HepG2 (cell line): Measurements from ENCODE around the gene B4GALT5. TPM values are rescaled to one million over a fixed set of nuclear protein-coding genes. Genes with fewer than 3 reads are reported as not detected.

Experiments
- EHMT2 ChIP-seq: fragments of 200-600 bp; sonication (generic); IDR thresholded peaks from 2 replicates; pipeline ENCODE4 v1.7.0; 2017; ENCODE audit warnings: antibody characterized with exemption, low read depth, low read length, borderline replicate concordance
- HDAC6 ChIP-seq: fragments of 200-600 bp; sonication (generic); IDR thresholded peaks from 2 replicates; pipeline ENCODE4 v1.7.0; 2017; ENCODE audit warnings: mild to moderate bottlenecking, antibody characterized with exemption, low read length, low read depth
- MAZ ChIP-seq, 2 experiments: sonication (generic) in 1 of 2; formaldehyde crosslinking in 1 of 2; IDR thresholded peaks; 2 replicates each; pipeline versions ENCODE4 v1.5.0 to v1.6.1; 2012 to 2020; ENCODE audit warnings: low read depth in 2 of 2, mild to moderate bottlenecking in 2 of 2, borderline replicate concordance in 1 of 2, improper control_type of control experiment in 1 of 2, low read length in 1 of 2, missing genetic modification reagents in 1 of 2, moderate library complexity in 1 of 2
- MYC ChIP-seq: sonication (generic); formaldehyde crosslinking; IDR thresholded peaks from 2 replicates; pipeline ENCODE4 v1.9.0; 2021; ENCODE audit warnings: missing genetic modification reagents, borderline replicate concordance
- ZFYVE20 ChIP-seq: sonication (generic); formaldehyde crosslinking; IDR thresholded peaks from 2 replicates; pipeline ENCODE4 v1.8.0; 2023; ENCODE audit warnings: low read depth, mild to moderate bottlenecking, moderate library complexity, missing genetic modification reagents, borderline replicate concordance
- ZNF367 ChIP-seq: sonication (generic); formaldehyde crosslinking; IDR thresholded peaks from 2 replicates; pipeline ENCODE4 v1.4.0; 2020; ENCODE audit warnings: missing genetic modification reagents, borderline replicate concordance
- polyA plus RNA-seq, 8 experiments: library from polyadenylated mRNA; depleted of rRNA in 3 of 8; stranded (reverse) in 7 of 8; unstranded in 1 of 8; fragments of >200 nt; fragmentation: Illumina TruSeq in 4 of 8; extraction: Trizol in 4 of 8; gene quantifications; 2 replicates each; pipeline versions ENCODE4 v1.2.1 to v1.2.3, GENCODE V29; 2011 to 2016; ENCODE audit warnings: low read depth in 4 of 8, missing spikeins in 1 of 8, mixed read lengths in 1 of 8; ENCODE audit not compliant: insufficient read depth in 1 of 8
- total RNA-seq, 5 experiments: library from RNA; depleted of rRNA; stranded (reverse); fragments of >200 nt; fragmentation: Illumina TruSeq; extraction: Trizol; gene quantifications; 2 replicates each; pipeline ENCODE4 v1.2.3, GENCODE V29; 2016; ENCODE audit warnings: low read depth in 1 of 5
- TF ChIP-seq, protein P1 (sequence below): sonication (generic); formaldehyde crosslinking; IDR thresholded peaks from one replicate; pipeline ENCODE4 v1.5.1; 2020; ENCODE audit warnings: mild to moderate bottlenecking, missing genetic modification reagents; ENCODE audit errors: not compliant biosample characterization
- TF ChIP-seq, protein P2 (sequence below): sonication (generic); formaldehyde crosslinking; IDR thresholded peaks from 2 replicates; pipeline ENCODE4 v1.5.1; 2020; ENCODE audit warnings: mild to moderate bottlenecking, missing genetic modification reagents
- TF ChIP-seq, protein P3 (sequence below): sonication (generic); formaldehyde crosslinking; IDR thresholded peaks from 2 replicates; pipeline ENCODE4 v1.8.0; 2022; ENCODE audit warnings: mild to moderate bottlenecking, missing genetic modification reagents
- TF ChIP-seq, protein P4 (sequence below): sonication (generic); formaldehyde crosslinking; IDR thresholded peaks from 2 replicates; pipeline ENCODE4 v1.8.0; 2022; ENCODE audit warnings: missing genetic modification reagents, mild to moderate bottlenecking, moderate library complexity, borderline replicate concordance

B4GALT5 gene
- total and polyA plus RNA-seq, 2 of the 13 experiments (the other 11 are each of a cell fraction or from before 2014, with no cell fraction given) = 27.3 to 30.9 TPM

DNA sequence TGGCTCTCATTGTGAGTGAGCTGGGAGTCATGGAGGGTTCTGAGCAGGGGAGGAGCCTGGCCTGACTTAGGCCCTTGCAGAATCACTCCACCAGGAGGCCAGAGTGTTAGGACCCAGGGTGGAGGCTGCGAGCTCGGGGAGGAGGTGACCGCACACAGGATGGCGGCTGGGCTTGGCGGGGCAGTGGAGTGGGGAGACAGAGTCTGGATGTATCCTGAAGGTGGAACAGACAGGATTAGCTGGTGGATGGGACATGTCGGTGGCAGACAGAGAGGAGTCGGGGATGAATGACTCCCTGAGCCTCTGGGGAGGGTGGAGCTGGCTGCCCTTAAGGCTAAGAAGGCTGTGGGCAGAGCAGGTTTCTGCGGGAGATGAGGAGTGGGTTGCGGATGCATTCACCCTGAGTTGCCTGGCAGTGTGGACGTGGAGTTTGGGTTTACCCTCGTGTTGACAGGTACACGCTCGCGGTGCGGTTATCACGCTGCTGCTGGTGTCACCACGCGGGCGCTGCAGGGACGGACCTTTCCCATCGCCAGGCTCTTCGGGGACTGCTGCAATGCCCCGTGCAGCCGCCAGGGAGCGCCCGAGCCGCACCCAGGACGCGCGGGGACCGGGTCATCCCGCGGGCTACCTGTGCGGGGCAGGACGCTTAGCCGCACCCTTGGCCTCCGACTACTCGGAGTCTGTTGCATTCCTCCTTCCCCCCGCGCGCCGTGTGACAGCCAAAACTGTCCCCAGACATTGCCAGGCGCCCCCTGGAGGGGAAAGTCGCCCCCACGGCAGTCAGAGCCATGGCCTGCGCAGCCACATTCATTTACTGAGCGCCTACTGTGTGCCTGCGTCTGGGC is 102.8 kb downstream of the B4GALT5 start (continued):
- TF ChIP-seq, protein P1, sequence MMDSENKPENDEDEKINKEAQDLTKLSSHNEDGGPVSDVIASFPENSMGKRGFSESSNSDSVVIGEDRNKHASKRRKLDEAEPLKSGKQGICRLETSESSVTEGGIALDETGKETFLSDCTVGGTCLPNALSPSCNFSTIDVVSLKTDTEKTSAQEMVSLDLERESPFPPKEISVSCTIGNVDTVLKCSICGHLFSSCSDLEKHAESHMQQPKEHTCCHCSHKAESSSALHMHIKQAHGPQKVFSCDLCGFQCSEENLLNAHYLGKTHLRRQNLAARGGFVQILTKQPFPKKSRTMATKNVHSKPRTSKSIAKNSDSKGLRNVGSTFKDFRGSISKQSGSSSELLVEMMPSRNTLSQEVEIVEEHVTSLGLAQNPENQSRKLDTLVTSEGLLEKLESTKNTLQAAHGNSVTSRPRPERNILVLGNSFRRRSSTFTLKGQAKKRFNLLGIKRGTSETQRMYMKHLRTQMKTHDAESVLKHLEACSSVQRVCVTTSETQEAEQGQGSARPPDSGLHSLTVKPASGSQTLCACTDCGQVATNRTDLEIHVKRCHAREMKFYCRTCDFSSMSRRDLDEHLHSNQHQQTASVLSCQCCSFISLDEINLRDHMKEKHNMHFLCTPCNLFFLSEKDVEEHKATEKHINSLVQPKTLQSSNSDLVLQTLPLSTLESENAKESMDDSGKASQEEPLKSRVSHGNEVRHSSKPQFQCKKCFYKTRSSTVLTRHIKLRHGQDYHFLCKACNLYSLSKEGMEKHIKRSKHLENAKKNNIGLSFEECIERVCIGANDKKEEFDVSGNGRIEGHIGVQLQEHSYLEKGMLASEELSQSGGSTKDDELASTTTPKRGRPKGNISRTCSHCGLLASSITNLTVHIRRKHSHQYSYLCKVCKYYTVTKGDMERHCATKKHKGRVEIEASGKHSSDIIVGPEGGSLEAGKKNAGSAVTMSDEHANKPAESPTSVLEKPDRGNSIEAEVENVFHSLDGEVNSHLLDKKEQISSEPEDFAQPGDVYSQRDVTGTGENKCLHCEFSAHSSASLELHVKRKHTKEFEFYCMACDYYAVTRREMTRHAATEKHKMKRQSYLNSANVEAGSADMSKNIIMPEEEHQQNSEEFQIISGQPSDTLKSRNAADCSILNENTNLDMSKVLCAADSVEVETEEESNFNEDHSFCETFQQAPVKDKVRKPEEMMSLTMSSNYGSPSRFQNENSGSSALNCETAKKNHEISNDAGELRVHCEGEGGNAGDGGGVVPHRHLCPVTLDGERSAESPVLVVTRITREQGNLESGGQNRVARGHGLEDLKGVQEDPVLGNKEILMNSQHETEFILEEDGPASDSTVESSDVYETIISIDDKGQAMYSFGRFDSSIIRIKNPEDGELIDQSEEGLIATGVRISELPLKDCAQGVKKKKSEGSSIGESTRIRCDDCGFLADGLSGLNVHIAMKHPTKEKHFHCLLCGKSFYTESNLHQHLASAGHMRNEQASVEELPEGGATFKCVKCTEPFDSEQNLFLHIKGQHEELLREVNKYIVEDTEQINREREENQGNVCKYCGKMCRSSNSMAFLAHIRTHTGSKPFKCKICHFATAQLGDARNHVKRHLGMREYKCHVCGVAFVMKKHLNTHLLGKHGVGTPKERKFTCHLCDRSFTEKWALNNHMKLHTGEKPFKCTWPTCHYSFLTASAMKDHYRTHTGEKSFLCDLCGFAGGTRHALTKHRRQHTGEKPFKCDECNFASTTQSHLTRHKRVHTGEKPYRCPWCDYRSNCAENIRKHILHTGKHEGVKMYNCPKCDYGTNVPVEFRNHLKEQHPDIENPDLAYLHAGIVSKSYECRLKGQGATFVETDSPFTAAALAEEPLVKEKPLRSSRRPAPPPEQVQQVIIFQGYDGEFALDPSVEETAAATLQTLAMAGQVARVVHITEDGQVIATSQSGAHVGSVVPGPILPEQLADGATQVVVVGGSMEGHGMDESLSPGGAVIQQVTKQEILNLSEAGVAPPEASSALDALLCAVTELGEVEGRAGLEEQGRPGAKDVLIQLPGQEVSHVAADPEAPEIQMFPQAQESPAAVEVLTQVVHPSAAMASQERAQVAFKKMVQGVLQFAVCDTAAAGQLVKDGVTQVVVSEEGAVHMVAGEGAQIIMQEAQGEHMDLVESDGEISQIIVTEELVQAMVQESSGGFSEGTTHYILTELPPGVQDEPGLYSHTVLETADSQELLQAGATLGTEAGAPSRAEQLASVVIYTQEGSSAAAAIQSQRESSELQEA (CRISPR knock-in tag) = peak; percentile 87
- TF ChIP-seq MAZ (IDR thresholded peaks at IDR 0.05; ENCODE audit: borderline replicate concordance, low read depth, low read length) (peak; percentile 64; the same call in 1 of the 2 replicates), MAZ (CRISPR knock-in tag; IDR thresholded peaks at IDR 0.05; ENCODE audit: low read depth) (peak; percentile 96), MYC (peak; percentile 97), HDAC6 (no peak), ZNF367 (CRISPR knock-in tag) (peak; percentile 94; the same call in 1 of the 2 replicates), ZFYVE20 (no peak), EHMT2 (no peak)
- TF ChIP-seq, protein P2, sequence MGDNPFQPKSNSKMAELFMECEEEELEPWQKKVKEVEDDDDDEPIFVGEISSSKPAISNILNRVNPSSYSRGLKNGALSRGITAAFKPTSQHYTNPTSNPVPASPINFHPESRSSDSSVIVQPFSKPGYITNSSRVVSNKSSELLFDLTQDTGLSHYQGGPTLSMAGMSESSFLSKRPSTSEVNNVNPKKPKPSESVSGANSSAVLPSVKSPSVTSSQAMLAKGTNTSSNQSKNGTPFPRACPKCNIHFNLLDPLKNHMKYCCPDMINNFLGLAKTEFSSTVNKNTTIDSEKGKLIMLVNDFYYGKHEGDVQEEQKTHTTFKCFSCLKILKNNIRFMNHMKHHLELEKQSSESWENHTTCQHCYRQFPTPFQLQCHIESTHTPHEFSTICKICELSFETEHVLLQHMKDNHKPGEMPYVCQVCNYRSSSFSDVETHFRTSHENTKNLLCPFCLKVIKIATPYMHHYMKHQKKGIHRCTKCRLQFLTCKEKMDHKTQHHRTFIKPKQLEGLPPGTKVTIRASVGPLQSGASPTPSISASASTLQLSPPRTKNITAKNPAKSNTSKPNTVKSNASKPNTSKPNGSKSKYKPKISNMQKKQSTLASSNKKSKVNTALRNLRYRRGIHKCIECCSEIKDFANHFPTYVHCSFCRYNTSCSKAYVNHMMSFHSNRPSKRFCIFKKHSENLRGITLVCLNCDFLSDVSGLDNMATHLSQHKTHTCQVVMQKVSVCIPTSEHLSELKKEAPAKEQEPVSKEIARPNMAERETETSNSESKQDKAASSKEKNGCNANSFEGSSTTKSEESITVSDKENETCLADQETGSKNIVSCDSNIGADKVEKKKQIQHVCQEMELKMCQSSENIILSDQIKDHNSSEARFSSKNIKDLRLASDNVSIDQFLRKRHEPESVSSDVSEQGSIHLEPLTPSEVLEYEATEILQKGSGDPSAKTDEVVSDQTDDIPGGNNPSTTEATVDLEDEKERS (CRISPR knock-in tag) = peak; percentile 72; the same call in 1 of the 2 replicates
- TF ChIP-seq, protein P3, sequence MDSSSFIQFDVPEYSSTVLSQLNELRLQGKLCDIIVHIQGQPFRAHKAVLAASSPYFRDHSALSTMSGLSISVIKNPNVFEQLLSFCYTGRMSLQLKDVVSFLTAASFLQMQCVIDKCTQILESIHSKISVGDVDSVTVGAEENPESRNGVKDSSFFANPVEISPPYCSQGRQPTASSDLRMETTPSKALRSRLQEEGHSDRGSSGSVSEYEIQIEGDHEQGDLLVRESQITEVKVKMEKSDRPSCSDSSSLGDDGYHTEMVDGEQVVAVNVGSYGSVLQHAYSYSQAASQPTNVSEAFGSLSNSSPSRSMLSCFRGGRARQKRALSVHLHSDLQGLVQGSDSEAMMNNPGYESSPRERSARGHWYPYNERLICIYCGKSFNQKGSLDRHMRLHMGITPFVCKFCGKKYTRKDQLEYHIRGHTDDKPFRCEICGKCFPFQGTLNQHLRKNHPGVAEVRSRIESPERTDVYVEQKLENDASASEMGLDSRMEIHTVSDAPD = no peak
- TF ChIP-seq, protein P4, sequence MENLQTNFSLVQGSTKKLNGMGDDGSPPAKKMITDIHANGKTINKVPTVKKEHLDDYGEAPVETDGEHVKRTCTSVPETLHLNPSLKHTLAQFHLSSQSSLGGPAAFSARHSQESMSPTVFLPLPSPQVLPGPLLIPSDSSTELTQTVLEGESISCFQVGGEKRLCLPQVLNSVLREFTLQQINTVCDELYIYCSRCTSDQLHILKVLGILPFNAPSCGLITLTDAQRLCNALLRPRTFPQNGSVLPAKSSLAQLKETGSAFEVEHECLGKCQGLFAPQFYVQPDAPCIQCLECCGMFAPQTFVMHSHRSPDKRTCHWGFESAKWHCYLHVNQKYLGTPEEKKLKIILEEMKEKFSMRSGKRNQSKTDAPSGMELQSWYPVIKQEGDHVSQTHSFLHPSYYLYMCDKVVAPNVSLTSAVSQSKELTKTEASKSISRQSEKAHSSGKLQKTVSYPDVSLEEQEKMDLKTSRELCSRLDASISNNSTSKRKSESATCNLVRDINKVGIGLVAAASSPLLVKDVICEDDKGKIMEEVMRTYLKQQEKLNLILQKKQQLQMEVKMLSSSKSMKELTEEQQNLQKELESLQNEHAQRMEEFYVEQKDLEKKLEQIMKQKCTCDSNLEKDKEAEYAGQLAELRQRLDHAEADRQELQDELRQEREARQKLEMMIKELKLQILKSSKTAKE (CRISPR knock-in tag) = no peak
